Natural killer cell (primary cell): Measurements from ENCODE around the gene LEUTX. TPM values are rescaled to one million over a fixed set of nuclear protein-coding genes. Genes with fewer than 3 reads are reported as not detected.

ENCODE experiments used
- ATAC-seq, 3 donors: fragments of 150-1000 bp in 2 of 3; fragments of 200-7000 bp in 1 of 3; cut with Tn5 transposase; 1 replicate in 1 of 3; 2 replicates in 2 of 3; pipeline ENCODE4 v1.10.0; 2021; ENCODE audit warnings: mild to moderate bottlenecking in 2 of 3, moderate library complexity in 2 of 3
- DNase-seq, 2 donors: peaks; one replicate each; pipeline versions ENCODE4 v3.0.0 to v3.0.0-alpha.2; 2013 to 2021; ENCODE audit warnings: mixed read lengths in 1 of 2
- H3K27ac ChIP-seq: one replicate; pipeline ENCODE4 v1.5.1; 2013; ENCODE audit warnings: mild to moderate bottlenecking, low read length
- H3K27me3 ChIP-seq: one replicate; pipeline ENCODE4 v1.6.1; 2013; ENCODE audit warnings: low read length; ENCODE audit not compliant: control insufficient read depth, insufficient read depth
- H3K36me3 ChIP-seq: one replicate; pipeline ENCODE4 v1.6.1; 2013; ENCODE audit warnings: low read length; ENCODE audit not compliant: control insufficient read depth, insufficient read depth
- H3K4me1 ChIP-seq: one replicate; pipeline ENCODE4 v1.6.1; 2013; ENCODE audit warnings: low read length; ENCODE audit not compliant: control insufficient read depth, insufficient read depth
- H3K4me3 ChIP-seq: one replicate; pipeline ENCODE4 v1.5.1; 2013; ENCODE audit warnings: low read length
- H3K9me3 ChIP-seq: one replicate; pipeline ENCODE4 v1.6.1; 2013; ENCODE audit warnings: low read length; ENCODE audit not compliant: control insufficient read depth, insufficient read depth
- H3K27ac Mint-ChIP-seq, 2 donors: one replicate each; pipeline ENCODE4 v1.8.0; 2022; ENCODE audit warnings: mild to moderate bottlenecking in 2 of 2, mixed read lengths in 2 of 2, moderate library complexity in 1 of 2
- H3K27me3 Mint-ChIP-seq, 2 donors: one replicate each; pipeline ENCODE4 v1.8.0; 2022; ENCODE audit warnings: low read depth in 2 of 2, mixed read lengths in 2 of 2
- H3K36me3 Mint-ChIP-seq: one replicate; pipeline ENCODE4 v1.8.0; 2022; ENCODE audit warnings: mixed read lengths
- H3K4me1 Mint-ChIP-seq, 2 donors: one replicate each; pipeline ENCODE4 v1.8.0; 2022; ENCODE audit warnings: mixed read lengths in 2 of 2
- H3K4me3 Mint-ChIP-seq: one replicate; pipeline ENCODE4 v1.8.0; 2022; ENCODE audit warnings: mild to moderate bottlenecking, moderate library complexity, mixed read lengths
- H3K9me3 Mint-ChIP-seq, 2 donors: one replicate each; pipeline ENCODE4 v1.8.0; 2022; ENCODE audit warnings: mixed read lengths in 2 of 2
- WGBS: methylation state at CpG from one replicate; pipeline ENCODE4 v1.1.7; 2013; ENCODE audit warnings: missing lambda C conversion rate; ENCODE audit not compliant: insufficient coverage; 5-methylcytosine and 5-hydroxymethylcytosine counted together
- intact Hi-C: fragments of 100-400 bp; cut with micrococcal nuclease; formaldehyde crosslinking; loops from one replicate; pipeline ENCODE4 v1.14.2; 2022
- total RNA-seq, 4 donors: library from RNA; stranded (reverse); fragments of 120-200 nt in 1 of 4; gene quantifications; one replicate each; pipeline versions ENCODE4 v1.2.3 to v1.2.4, GENCODE V29; 2013 to 2022
- TF ChIP-seq, protein P1 (sequence below): fragments of 200-600 bp; IDR thresholded peaks from one replicate; pipeline ENCODE4 v1.8.0; 2022; ENCODE audit warnings: antibody characterized with exemption

LEUTX gene
- total RNA-seq, 3 donors from 2014 or later (not counting 1 experiment from before 2014, with no cell fraction given), result not detected

DNA sequence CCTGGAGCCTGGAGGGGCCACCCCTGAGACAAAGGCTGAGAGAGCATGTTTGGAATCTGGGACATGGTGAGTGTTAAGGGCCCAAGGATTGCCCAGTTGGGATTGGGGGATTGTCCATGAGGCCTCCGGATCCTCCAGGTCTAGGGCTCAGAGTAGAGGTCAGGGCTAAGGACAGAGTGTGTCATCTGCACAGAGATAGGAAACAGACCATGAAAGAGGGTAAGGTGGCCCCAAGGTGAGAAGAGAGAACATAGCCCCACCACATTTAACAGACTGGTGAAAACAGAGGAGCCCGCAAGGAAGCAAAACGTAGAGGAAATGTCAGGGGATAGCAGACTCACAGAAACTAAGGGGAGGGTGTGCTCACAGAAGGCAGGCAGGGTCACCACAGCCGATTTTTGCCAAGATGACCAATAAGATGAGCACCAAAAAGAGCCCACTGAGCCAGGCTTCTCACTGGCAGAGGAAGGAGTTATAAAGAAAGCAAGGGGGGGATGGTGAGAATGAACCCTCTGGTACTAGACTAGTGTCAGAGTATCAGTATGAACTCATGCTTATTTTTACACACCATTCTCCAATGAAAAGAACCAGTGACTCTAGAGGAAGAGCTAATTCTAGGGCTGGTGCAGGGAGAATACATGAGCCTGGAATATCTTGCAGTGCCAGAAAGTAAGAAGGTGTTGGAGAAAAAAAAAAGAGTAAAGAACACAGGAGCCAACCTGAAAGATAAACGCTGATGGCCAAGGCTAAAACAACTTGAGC is 37.8 kb downstream of the LEUTX start:
- no peak overlapping the region for H3K4me3 ChIP-seq
- no peak overlapping the region for H3K27ac ChIP-seq
- Mint-ChIP-seq H3K27ac (peak overlapping the region in 1 of 2 donors; percentile 20), H3K4me1 (peaks cover 13 to 16% of the 10 kb centered on the region in 2 donors), H3K27me3 (no peaks in the 10 kb centered on the region), H3K4me3 (no peak overlapping the region), H3K9me3 (no peaks in the 10 kb centered on the region), H3K36me3 (no peaks in the 10 kb centered on the region)
- peaks cover 7% of the 10 kb centered on the region for H3K36me3 ChIP-seq
- intact Hi-C loops, result no loop called here
- 86% methylated on average over 5 of the region's 5 CpGs for WGBS
- H3K4me1 ChIP-seq, result no peaks in the 10 kb centered on the region
- TF ChIP-seq, protein P1, sequence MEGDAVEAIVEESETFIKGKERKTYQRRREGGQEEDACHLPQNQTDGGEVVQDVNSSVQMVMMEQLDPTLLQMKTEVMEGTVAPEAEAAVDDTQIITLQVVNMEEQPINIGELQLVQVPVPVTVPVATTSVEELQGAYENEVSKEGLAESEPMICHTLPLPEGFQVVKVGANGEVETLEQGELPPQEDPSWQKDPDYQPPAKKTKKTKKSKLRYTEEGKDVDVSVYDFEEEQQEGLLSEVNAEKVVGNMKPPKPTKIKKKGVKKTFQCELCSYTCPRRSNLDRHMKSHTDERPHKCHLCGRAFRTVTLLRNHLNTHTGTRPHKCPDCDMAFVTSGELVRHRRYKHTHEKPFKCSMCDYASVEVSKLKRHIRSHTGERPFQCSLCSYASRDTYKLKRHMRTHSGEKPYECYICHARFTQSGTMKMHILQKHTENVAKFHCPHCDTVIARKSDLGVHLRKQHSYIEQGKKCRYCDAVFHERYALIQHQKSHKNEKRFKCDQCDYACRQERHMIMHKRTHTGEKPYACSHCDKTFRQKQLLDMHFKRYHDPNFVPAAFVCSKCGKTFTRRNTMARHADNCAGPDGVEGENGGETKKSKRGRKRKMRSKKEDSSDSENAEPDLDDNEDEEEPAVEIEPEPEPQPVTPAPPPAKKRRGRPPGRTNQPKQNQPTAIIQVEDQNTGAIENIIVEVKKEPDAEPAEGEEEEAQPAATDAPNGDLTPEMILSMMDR, result no peak
- DNase-seq (no peak), ATAC-seq (no peak)
- no peaks in the 10 kb centered on the region for H3K27me3 ChIP-seq
- H3K9me3 ChIP-seq, result no peaks in the 10 kb centered on the region

DNA sequence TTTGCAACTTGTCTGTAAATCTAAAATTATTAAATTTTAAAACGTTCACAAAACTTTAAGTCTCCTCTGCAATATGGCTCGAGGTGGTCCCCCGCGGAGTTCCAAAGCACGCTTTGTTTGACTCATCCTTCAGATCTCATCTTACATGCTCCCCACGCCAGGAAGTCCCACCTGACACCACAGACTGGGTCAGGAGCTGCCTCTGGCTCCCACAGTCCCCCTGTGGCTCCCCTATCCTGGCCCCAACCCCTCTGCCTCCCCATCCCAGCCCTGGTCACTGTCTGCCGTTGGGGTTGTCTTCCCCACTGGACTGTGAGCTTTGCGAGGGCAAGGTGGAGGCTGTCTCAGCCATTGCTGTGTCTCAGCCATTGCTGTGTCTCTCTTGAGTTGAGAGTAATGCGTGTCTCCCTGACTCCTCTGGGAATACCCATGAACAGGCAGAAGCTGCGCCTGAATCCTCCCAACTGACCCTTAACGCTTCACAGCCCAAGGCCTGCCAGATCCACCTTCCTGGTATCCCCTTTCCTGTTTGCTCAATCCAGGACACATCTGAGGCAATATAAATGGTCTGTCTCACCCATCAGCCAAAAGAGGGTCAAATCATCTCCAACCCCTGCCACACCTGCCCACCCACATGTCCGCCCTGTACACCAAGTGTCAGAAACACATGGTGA is 39.4 kb downstream of the LEUTX start:
- 94% methylated on average over 11 of the region's 12 CpGs for WGBS

DNA sequence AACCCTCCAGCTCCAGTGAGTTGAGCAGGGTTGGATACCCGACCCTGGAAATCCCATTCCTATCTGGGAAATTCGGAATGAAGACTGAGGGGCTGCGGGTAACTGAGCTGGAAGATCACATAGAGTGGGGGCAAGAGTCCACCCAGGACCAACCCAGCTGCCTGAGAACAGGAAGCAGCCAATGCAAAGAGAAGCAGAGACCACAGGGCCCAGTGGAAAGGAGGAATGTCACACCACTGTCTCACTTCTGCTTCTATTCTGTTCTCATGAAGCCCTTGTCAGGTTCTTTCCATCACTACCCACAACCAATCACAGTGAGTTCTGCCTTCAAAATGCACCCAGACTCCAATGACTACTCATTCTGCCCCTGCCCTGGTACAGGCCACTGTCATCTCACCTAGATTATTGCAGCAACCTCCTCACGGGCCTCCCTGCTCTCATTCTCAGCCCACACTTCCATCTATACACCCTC is 40.0 kb downstream of the LEUTX start:
- ATAC-seq, result no peak
- no peak overlapping the region for H3K27ac Mint-ChIP-seq

More for the DNA sequence above, 39.4 kb downstream of the LEUTX start:
- TF ChIP-seq, protein P1, result no peak
- ATAC-seq (no peak), DNase-seq (no peak)
- Histone ChIP-seq H3K36me3 (peaks cover 7% of the 10 kb centered on the region), H3K27me3 (no peaks in the 10 kb centered on the region), H3K4me1 (no peaks in the 10 kb centered on the region), H3K4me3 (no peak overlapping the region), H3K9me3 (no peaks in the 10 kb centered on the region), H3K27ac (no peak overlapping the region)
- Mint-ChIP-seq H3K27me3 (no peaks in the 10 kb centered on the region), H3K4me3 (no peak overlapping the region), H3K27ac (no peak overlapping the region), H3K4me1 (peaks cover 13 to 16% of the 10 kb centered on the region in 2 donors), H3K36me3 (no peaks in the 10 kb centered on the region), H3K9me3 (no peaks in the 10 kb centered on the region)
- intact Hi-C loops, result no loop called here

More for the DNA sequence above, 40.0 kb downstream of the LEUTX start:
- Histone ChIP-seq H3K9me3 (no peaks in the 10 kb centered on the region), H3K4me3 (no peak overlapping the region), H3K4me1 (peaks cover 4% of the 10 kb centered on the region), H3K27me3 (no peaks in the 10 kb centered on the region), H3K36me3 (peaks cover 7% of the 10 kb centered on the region), H3K27ac (no peak overlapping the region)
- TF ChIP-seq, protein P1, result no peak
- H3K27me3 Mint-ChIP-seq, result no peaks in the 10 kb centered on the region
- DNase-seq, result no peak
- no peak overlapping the region for H3K4me3 Mint-ChIP-seq
- no peaks in the 10 kb centered on the region for H3K9me3 Mint-ChIP-seq
- peaks cover 13 to 16% of the 10 kb centered on the region in 2 donors for H3K4me1 Mint-ChIP-seq
- intact Hi-C loops, result no loop called here
- no peaks in the 10 kb centered on the region for H3K36me3 Mint-ChIP-seq
- WGBS, result 92% methylated on average over 4 of the region's 4 CpGs
